Osteoblast (primary cell): ENCODE results near the gene ARRDC1. TPM values are rescaled to one million over a fixed set of nuclear protein-coding genes. Genes with fewer than 3 reads are reported as not detected.

Source experiments
- DNase-seq: peaks from one replicate; pipeline ENCODE4 v3.0.0; 2011; ENCODE audit warnings: low spot score, mixed read lengths; ENCODE audit not compliant: insufficient read length; ENCODE audit errors: missing footprints
- H2AFZ ChIP-seq: 2 replicates; pipeline ENCODE4 v1.6.0; 2011; ENCODE audit warnings: mild to moderate bottlenecking, low read length
- H3K27ac ChIP-seq: 2 replicates; pipeline ENCODE4 v1.5.1; 2011; ENCODE audit warnings: mild to moderate bottlenecking, low read depth, low read length, moderate library complexity
- H3K27me3 ChIP-seq: 2 replicates; pipeline ENCODE4 v1.6.0; 2012; ENCODE audit warnings: mild to moderate bottlenecking, control low read depth, inconsistent platforms, low read length, moderate library complexity; ENCODE audit not compliant: insufficient read depth
- H3K36me3 ChIP-seq: 2 replicates; pipeline ENCODE4 v1.5.1; 2011; ENCODE audit warnings: mild to moderate bottlenecking, low read length, control low read depth, moderate library complexity; ENCODE audit not compliant: insufficient read depth
- H3K4me1 ChIP-seq: 2 replicates; pipeline ENCODE4 v1.5.1; 2011; ENCODE audit warnings: mild to moderate bottlenecking, low read length, control low read depth, moderate library complexity; ENCODE audit not compliant: insufficient read depth
- H3K4me2 ChIP-seq: 2 replicates; pipeline ENCODE4 v1.6.0; 2011; ENCODE audit warnings: mild to moderate bottlenecking, low read length; ENCODE audit not compliant: insufficient read depth
- H3K4me3 ChIP-seq: fragments of 200-600 bp; sonication (generic); 3 replicates; pipeline ENCODE4 v1.5.1; 2012; ENCODE audit warnings: mild to moderate bottlenecking, low read length, inconsistent platforms; ENCODE audit not compliant: insufficient read depth
- H3K79me2 ChIP-seq: 2 replicates; pipeline ENCODE4 v1.6.0; 2012; ENCODE audit warnings: mild to moderate bottlenecking, low read length, control low read depth, inconsistent platforms; ENCODE audit not compliant: insufficient read depth
- H3K9me3 ChIP-seq: 2 replicates; pipeline ENCODE4 v1.5.1; 2011; ENCODE audit warnings: low read depth, low read length, control low read depth
- H4K20me1 ChIP-seq: 2 replicates; pipeline ENCODE4 v1.6.0; 2012; ENCODE audit warnings: mild to moderate bottlenecking, low read length, control low read depth; ENCODE audit not compliant: insufficient read depth
- total RNA-seq: library from RNA; depleted of rRNA; stranded (reverse); fragments of >200 nt; gene quantifications from 2 replicates; pipeline ENCODE4 v1.2.3, GENCODE V29; 2012
- TF ChIP-seq, protein P1 (sequence below): IDR thresholded peaks from 2 replicates; pipeline ENCODE4 v1.5.1; 2011; ENCODE audit warnings: mild to moderate bottlenecking, low read depth, low read length, moderate library complexity; ENCODE audit errors: extremely low read depth

ARRDC1 gene
- total RNA-seq, 1 donor, result 11.9 TPM

DNA sequence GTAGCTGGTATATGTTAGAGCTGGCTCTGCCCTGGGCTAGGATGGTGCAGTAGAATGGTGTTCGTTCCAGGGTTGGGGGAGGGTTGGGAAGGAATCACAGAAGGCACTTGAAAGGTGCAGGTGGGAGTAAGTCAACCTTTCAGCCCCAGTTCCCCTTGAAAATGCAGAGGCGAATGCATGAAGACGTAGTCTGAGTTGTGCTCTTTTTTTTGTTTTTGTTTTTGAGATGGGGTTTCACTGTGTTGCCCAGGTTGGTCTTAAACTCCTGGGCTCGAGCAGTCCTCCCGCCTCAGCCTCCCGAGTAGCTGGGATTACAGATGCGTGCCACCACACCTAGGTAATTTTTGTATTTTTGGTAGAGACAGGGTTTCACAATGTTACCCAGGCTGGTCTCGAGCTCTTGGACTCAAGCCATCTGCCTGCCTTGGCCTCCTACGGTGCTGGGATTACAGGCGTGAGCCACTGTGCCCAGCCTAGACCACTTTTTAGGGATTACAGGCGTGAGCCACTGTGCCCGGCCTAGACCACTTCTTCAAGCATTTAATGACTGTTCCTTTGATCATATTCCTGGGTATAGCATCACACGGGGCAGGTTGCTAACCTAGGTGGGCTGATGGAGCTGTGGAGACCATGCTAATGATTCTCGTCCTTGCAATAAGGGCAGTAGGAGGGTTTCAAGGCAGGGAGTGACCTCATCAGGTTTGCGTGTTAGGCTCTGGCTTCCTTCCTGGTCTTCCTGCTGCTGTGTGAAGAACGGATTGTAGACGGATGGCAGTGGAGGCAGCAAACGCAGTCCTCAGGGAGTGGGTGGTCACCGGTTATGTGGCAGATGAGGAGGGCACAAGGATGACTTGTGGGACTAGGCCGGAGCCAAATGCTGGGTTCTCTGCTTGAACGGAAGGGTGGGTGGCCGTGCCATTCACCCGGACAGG, 27.0 kb downstream of the ARRDC1 start:
- Histone ChIP-seq H2AFZ (no peak overlapping the region), H3K4me3 (no peak overlapping the region), H3K27ac (peak overlapping the region; percentile 45), H3K27me3 (no peaks in the 10 kb centered on the region), H3K4me2 (peak overlapping the region; percentile 54), H3K36me3 (no peaks in the 10 kb centered on the region), H3K9me3 (no peaks in the 10 kb centered on the region), H3K4me1 (peaks cover 17% of the 10 kb centered on the region), H4K20me1 (peaks cover 48% of the 10 kb centered on the region), H3K79me2 (peaks cover 92% of the 10 kb centered on the region)
- DNase-seq, result peak; percentile 77
- TF ChIP-seq, protein P1, sequence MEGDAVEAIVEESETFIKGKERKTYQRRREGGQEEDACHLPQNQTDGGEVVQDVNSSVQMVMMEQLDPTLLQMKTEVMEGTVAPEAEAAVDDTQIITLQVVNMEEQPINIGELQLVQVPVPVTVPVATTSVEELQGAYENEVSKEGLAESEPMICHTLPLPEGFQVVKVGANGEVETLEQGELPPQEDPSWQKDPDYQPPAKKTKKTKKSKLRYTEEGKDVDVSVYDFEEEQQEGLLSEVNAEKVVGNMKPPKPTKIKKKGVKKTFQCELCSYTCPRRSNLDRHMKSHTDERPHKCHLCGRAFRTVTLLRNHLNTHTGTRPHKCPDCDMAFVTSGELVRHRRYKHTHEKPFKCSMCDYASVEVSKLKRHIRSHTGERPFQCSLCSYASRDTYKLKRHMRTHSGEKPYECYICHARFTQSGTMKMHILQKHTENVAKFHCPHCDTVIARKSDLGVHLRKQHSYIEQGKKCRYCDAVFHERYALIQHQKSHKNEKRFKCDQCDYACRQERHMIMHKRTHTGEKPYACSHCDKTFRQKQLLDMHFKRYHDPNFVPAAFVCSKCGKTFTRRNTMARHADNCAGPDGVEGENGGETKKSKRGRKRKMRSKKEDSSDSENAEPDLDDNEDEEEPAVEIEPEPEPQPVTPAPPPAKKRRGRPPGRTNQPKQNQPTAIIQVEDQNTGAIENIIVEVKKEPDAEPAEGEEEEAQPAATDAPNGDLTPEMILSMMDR, result no peak

DNA sequence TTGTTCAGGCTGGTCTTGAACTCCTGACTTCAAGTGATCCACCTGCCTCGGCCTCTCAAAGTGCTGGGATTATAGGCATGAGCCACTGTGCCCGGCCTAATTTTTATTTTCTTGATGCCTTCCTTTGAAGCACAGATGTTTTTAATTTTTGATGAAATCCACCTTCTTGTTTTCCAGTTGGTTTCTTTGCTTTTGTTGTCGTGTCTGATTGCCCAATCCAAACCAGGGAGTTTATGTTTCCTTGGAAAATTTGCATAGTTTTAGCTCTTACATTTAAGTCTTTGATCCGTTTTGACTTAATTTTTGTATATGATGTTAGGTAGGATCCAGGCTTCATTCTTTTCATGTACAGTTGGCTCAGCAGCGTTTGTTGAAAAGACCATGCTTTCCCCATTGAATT, 28.5 kb downstream of the ARRDC1 start:
- Histone ChIP-seq H3K27me3 (no peaks in the 10 kb centered on the region), H3K4me1 (peaks cover 17% of the 10 kb centered on the region), H3K27ac (no peak overlapping the region), H3K4me2 (no peak overlapping the region), H3K79me2 (peaks cover 92% of the 10 kb centered on the region), H2AFZ (no peak overlapping the region), H4K20me1 (peaks cover 33% of the 10 kb centered on the region), H3K4me3 (no peak overlapping the region), H3K9me3 (no peaks in the 10 kb centered on the region), H3K36me3 (no peaks in the 10 kb centered on the region)
- TF ChIP-seq, protein P1, result no peak
- DNase-seq, result no peak

DNA sequence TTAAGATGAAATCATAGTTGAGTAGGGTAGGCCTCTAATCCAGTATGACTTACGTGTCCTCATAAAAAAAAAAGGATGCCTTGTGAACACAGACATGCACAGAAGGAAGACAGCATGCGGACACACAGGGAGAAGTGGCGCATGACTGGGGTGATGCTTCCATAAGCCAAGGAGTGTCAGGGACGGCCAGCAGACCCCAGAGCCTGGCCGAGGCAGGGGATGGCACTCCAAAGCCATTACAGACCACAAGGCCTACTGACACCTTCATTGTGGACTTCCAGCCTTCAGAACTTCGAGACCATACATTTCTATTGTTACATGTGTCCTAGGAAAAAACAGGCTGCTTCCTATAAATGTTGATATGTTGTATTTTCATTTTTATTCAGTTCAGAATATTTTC, 33.2 kb downstream of the ARRDC1 start:
- TF ChIP-seq, protein P1, result no peak
- peak overlapping the region; percentile 67 for H3K4me2 ChIP-seq
- H3K36me3 ChIP-seq, result peaks cover 3% of the 10 kb centered on the region
- H3K4me1 ChIP-seq, result no peaks in the 10 kb centered on the region
- no peak overlapping the region for H2AFZ ChIP-seq
- no peaks in the 10 kb centered on the region for H3K27me3 ChIP-seq
- no peaks in the 10 kb centered on the region for H3K9me3 ChIP-seq
- peaks cover 90% of the 10 kb centered on the region for H3K79me2 ChIP-seq
- peaks cover 27% of the 10 kb centered on the region for H4K20me1 ChIP-seq
- H3K4me3 ChIP-seq, result no peak overlapping the region
- no peak overlapping the region for H3K27ac ChIP-seq
- peak; percentile 21 for DNase-seq

DNA sequence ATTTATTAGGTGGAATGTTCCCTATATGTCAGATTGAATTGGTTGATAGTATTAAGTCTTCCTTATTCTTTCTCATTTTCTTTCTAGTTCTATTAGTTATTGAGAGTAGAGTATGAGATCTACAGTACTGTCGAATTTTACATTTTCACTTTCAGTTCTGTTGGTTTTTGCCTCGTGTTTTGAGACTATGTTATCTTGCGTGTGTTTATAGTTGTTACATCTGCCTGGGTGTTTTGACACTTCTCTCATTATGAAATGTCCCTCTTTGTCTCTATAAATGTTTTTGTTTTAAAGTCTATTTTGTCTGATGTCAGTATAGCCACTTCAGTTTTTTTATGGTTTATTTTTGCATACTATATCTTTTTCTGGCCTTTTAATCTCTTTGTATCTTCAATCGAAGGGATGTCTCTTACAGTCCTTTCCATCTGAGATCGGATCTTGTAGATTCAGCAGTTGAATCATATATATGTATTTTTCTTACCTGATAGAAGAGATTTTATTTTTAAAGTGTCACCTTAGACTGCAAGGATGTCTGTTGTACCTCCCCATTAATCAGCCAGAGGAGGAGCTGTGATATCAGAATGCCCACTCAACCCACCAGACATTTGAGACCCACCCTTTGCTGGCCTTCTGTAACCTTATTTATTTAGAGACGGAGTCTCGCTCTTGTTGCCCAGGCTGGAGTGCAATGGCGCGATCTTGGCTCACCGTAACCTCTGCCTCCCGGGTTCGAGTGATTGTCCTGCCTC, 34.0 kb downstream of the ARRDC1 start:
- Histone ChIP-seq H3K4me1 (no peaks in the 10 kb centered on the region), H3K4me3 (peak overlapping the region; percentile 27), H3K27me3 (no peaks in the 10 kb centered on the region), H3K79me2 (peaks cover 89% of the 10 kb centered on the region), H3K27ac (peak overlapping the region; percentile 1), H3K36me3 (peaks cover 3% of the 10 kb centered on the region), H2AFZ (no peak overlapping the region), H3K4me2 (peak overlapping the region; percentile 67), H4K20me1 (peaks cover 30% of the 10 kb centered on the region), H3K9me3 (no peaks in the 10 kb centered on the region)
- peak; percentile 73 for DNase-seq
- TF ChIP-seq, protein P1, result no peak
